A549 (cell line): Measurements from ENCODE around the gene PPM1H. TPM values are rescaled to one million over a fixed set of nuclear protein-coding genes. Genes with fewer than 3 reads are reported as not detected.

Source experiments
- ATAC-seq, 2 experiments: fragments of 200-7000 bp in 1 of 2; fragments of >200 bp in 1 of 2; cut with Nextera tagmentation in 1 of 2; cut with Tn5 transposase in 1 of 2; 3 replicates each; pipeline versions ENCODE4 v1.8.0 to v1.9.1; 2018 to 2020; ENCODE audit warnings: mild to moderate bottlenecking in 1 of 2, moderate library complexity in 1 of 2
- CTCF ChIA-PET: fragments of 300-600 bp; sonication (Branson Sonifier 250); formaldehyde crosslinking; extraction: SDS; loops from one replicate; lab custom pipeline; 2021; ENCODE audit warnings: antibody characterized with exemption, inconsistent platforms; lab: Yijun Ruan, JAX
- POLR2A ChIA-PET: fragments of 350-600 bp; formaldehyde crosslinking; extraction: SDS; loops from one replicate; lab custom pipeline; 2021; ENCODE audit warnings: antibody characterized with exemption, inconsistent platforms; lab: Yijun Ruan, JAX
- DNase-seq, 2 experiments: peaks; one replicate each; pipeline versions ENCODE4 v3.0.0 to v3.0.0-alpha.2; 2011 to 2016; ENCODE audit warnings: low read depth in 1 of 2, low spot score in 1 of 2
- FAIRE-seq: peaks from 2 replicates; lab custom pipeline; 2011; peaks lifted over from hg19 to GRCh38; lab: Jason Lieb, UNC
- H3K27ac ChIP-seq, 2 experiments: fragments of >200 bp; sonication (Bioruptor Twin); formaldehyde crosslinking; 3 replicates each; pipeline ENCODE4 v1.5.1; 2016 to 2017
- H3K4me1 ChIP-seq: fragments of >200 bp; sonication (Bioruptor Twin); formaldehyde crosslinking; 3 replicates; pipeline ENCODE4 v1.6.1; 2016
- H3K4me2 ChIP-seq: fragments of >200 bp; sonication (Bioruptor Twin); formaldehyde crosslinking; 3 replicates; pipeline ENCODE4 v1.6.1; 2016
- H3K4me3 ChIP-seq: fragments of >200 bp; sonication (Bioruptor Twin); formaldehyde crosslinking; 3 replicates; pipeline ENCODE4 v1.5.1; 2016
- H3K9me3 ChIP-seq: fragments of >200 bp; sonication (Bioruptor Twin); formaldehyde crosslinking; 3 replicates; pipeline ENCODE4 v1.6.1; 2016
- BCL3 ChIP-seq: fragments of >200 bp; sonication (Bioruptor Twin); formaldehyde crosslinking; IDR thresholded peaks from 3 replicates; pipeline ENCODE4 v1.6.1; 2016
- CBX8 ChIP-seq: fragments of 200-600 bp; sonication (generic); IDR thresholded peaks from 2 replicates; pipeline ENCODE4 v1.6.1; 2016
- EHMT2 ChIP-seq: fragments of 200-600 bp; sonication (generic); IDR thresholded peaks from 2 replicates; pipeline ENCODE4 v1.6.1; 2016; ENCODE audit warnings: antibody characterized with exemption, low read depth, mild to moderate bottlenecking, moderate library complexity
- ELK1 ChIP-seq: fragments of 150-350 bp; IDR thresholded peaks from 2 replicates; pipeline ENCODE4 v1.6.1; 2014; ENCODE audit warnings: low read depth, mild to moderate bottlenecking, low read length
- ESRRA ChIP-seq: fragments of 150-350 bp; IDR thresholded peaks from 2 replicates; pipeline ENCODE4 v1.6.1; 2014; ENCODE audit warnings: mild to moderate bottlenecking, low read length, borderline replicate concordance
- FOSB ChIP-seq: fragments of 250-450 bp; sonication (Bioruptor Pico); IDR thresholded peaks from 2 replicates; pipeline ENCODE4 v1.5.0; 2020; ENCODE audit warnings: mild to moderate bottlenecking, moderate library complexity
- FOSL2 ChIP-seq, 2 experiments: fragments of 450-650 bp in 1 of 2; fragments of >200 bp in 1 of 2; sonication (Bioruptor Twin) in 1 of 2; formaldehyde crosslinking; IDR thresholded peaks; 2 replicates each; pipeline versions ENCODE4 v1.5.0 to v1.6.1; 2016 to 2020; ENCODE audit warnings: mild to moderate bottlenecking in 1 of 2, moderate library complexity in 1 of 2
- GATA3 ChIP-seq: IDR thresholded peaks from 2 replicates; pipeline ENCODE4 v1.6.1; 2012; ENCODE audit warnings: borderline replicate concordance
- MAFK ChIP-seq: fragments of 450-650 bp; IDR thresholded peaks from 2 replicates; pipeline ENCODE4 v1.6.1; 2014; ENCODE audit not compliant: partially characterized antibody
- NFE2L2 ChIP-seq: fragments of 150-350 bp; conservative IDR thresholded peaks from 2 replicates; pipeline ENCODE4 v1.6.1; 2014; ENCODE audit warnings: low read length
- NR3C1 ChIP-seq: fragments of >200 bp; sonication (Bioruptor Twin); formaldehyde crosslinking; IDR thresholded peaks from 3 replicates; pipeline ENCODE4 v1.6.1; 2017
- POLR2A ChIP-seq: IDR thresholded peaks from 2 replicates; pipeline ENCODE4 v1.6.1; 2012; ENCODE audit warnings: mild to moderate bottlenecking, low read length
- RAD21 ChIP-seq, 2 experiments: fragments of >200 bp in 1 of 2; sonication (Bioruptor Twin) in 1 of 2; formaldehyde crosslinking in 1 of 2; IDR thresholded peaks in 1 of 2; conservative IDR thresholded peaks in 1 of 2; 2 replicates in 1 of 2; 3 replicates in 1 of 2; pipeline ENCODE4 v1.6.1; 2012 to 2018; ENCODE audit warnings: inconsistent platforms in 1 of 2
- RARB ChIP-seq: fragments of 250-450 bp; sonication (Bioruptor Pico); IDR thresholded peaks from 2 replicates; pipeline ENCODE4 v1.8.0; 2021; ENCODE audit warnings: mild to moderate bottlenecking, moderate library complexity
- SMC3 ChIP-seq: fragments of >200 bp; sonication (Bioruptor Twin); formaldehyde crosslinking; IDR thresholded peaks from 3 replicates; pipeline ENCODE4 v1.6.1; 2018; ENCODE audit warnings: inconsistent platforms
- ZFP36 ChIP-seq: fragments of 450-650 bp; IDR thresholded peaks from 2 replicates; pipeline ENCODE4 v1.6.1; 2014; ENCODE audit warnings: borderline replicate concordance; ENCODE audit not compliant: partially characterized antibody
- ZNF302 ChIP-seq: fragments of 250-450 bp; sonication (Bioruptor Pico); IDR thresholded peaks from 2 replicates; pipeline ENCODE4 v1.9.0; 2021; ENCODE audit warnings: inconsistent platforms, mild to moderate bottlenecking, moderate library complexity
- WGBS: methylation state at CpG from one replicate; pipeline ENCODE4 v1.1.6; 2017; ENCODE audit errors: missing lambda C conversion rate; 5-methylcytosine and 5-hydroxymethylcytosine counted together
- polyA plus RNA-seq, 4 experiments: library from polyadenylated mRNA; depleted of rRNA in 3 of 4; stranded (reverse); fragments of >200 nt; fragmentation: RNase III in 1 of 4; extraction: RNeasy Plus Mini Kit Qiagen cat#74134 plus additional on column Dnase treatment in 1 of 4; gene quantifications; 2 replicates in 3 of 4; 3 replicates in 1 of 4; pipeline ENCODE4 v1.2.3, GENCODE V29; 2011 to 2017
- TF ChIP-seq, protein P1 (sequence below): IDR thresholded peaks from 2 replicates; pipeline ENCODE4 v1.6.1; 2012; ENCODE audit warnings: low read depth, borderline replicate concordance
- TF ChIP-seq, protein P2 (sequence below): fragments of 250-450 bp; sonication (Bioruptor Pico); IDR thresholded peaks from 2 replicates; pipeline ENCODE4 v1.5.0; 2020; ENCODE audit warnings: low read depth, mild to moderate bottlenecking, moderate library complexity
- TF ChIP-seq, protein P3 (sequence below): fragments of >200 bp; sonication (Bioruptor Twin); formaldehyde crosslinking; IDR thresholded peaks from 2 replicates; pipeline ENCODE4 v1.6.1; 2016
- TF ChIP-seq, protein P4 (sequence below): IDR thresholded peaks from 2 replicates; pipeline ENCODE4 v1.6.1; 2012

PPM1H gene
- polyA plus RNA-seq, 2 of the 4 experiments (the other 2 are of a cell fraction), result 7.8 TPM

GRCh38 chr12:62827855-62828254, 107.1 kb downstream of the PPM1H start:
- 50% methylated on average over 2 of the region's 2 CpGs for WGBS
- Histone ChIP-seq H3K4me2 (no peak overlapping the region), H3K4me1 (no peaks in the 10 kb centered on the region), H3K27ac (no peak overlapping the region), H3K9me3 (no peaks in the 10 kb centered on the region), H3K4me3 (no peak overlapping the region)
- FAIRE-seq (no peak), DNase-seq (no peak), ATAC-seq (no peak)
- ChIA-PET CTCF (interaction anchor here (1.0 to 2.4 kb wide), 2 partner anchors 15 to 107 kb away, joined by 3 to 10 read pairs; partner anchors contain the start of gene PPM1H), POLR2A (no interaction called here)
- no peak for TF ChIP-seq ZNF302 (CRISPR knock-in tag)
- TF ChIP-seq, protein P1, sequence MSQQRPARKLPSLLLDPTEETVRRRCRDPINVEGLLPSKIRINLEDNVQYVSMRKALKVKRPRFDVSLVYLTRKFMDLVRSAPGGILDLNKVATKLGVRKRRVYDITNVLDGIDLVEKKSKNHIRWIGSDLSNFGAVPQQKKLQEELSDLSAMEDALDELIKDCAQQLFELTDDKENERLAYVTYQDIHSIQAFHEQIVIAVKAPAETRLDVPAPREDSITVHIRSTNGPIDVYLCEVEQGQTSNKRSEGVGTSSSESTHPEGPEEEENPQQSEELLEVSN, result no peak
- TF ChIP-seq ZFP36, result no peak
- TF ChIP-seq NFE2L2, result no peak
- no peak for TF ChIP-seq ESRRA
- TF ChIP-seq GATA3, result no peak
- TF ChIP-seq POLR2A, result no peak
- no peak for TF ChIP-seq ELK1
- TF ChIP-seq FOSB (CRISPR knock-in tag), result no peak
- TF ChIP-seq, protein P2, sequence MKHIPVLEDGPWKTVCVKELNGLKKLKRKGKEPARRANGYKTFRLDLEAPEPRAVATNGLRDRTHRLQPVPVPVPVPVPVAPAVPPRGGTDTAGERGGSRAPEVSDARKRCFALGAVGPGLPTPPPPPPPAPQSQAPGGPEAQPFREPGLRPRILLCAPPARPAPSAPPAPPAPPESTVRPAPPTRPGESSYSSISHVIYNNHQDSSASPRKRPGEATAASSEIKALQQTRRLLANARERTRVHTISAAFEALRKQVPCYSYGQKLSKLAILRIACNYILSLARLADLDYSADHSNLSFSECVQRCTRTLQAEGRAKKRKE (CRISPR knock-in tag), result no peak

DNA sequence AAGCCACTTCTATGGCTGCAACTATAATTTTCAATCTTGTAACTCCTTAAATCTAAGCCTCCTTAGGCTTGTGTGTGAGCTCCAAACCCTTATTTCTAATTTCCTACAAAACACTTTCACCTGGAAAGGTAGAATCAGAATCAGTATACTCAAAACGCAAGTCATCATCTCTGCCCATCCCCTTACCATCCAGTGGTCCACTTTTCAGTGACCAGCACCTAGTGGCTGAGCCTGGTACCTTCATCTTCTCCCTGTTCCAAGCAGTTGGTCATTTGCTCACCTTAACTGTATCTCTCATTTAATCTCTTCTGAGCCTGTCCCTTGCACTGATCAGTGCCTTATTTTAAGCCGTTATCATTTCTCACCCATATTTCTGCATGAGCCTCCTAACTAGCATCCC, 107.9 kb downstream of the PPM1H start:
- FAIRE-seq, result no peak
- Histone ChIP-seq H3K27ac (no peak overlapping the region), H3K4me2 (no peak overlapping the region), H3K9me3 (no peaks in the 10 kb centered on the region), H3K4me1 (no peaks in the 10 kb centered on the region), H3K4me3 (no peak overlapping the region)
- ATAC-seq, result peak; percentile 56 to 84; a peak in 5 of 6 replicates
- DNase-seq, result peak in 1 of 2 experiments; percentile 30
- POLR2A ChIA-PET, result no interaction called here
- TF ChIP-seq, protein P3, sequence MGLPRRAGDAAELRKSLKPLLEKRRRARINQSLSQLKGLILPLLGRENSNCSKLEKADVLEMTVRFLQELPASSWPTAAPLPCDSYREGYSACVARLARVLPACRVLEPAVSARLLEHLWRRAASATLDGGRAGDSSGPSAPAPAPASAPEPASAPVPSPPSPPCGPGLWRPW, result no peak
- TF ChIP-seq NR3C1 (no peak), FOSL2 (IDR thresholded peaks at IDR 0.05) (no peak), FOSL2 (CRISPR knock-in tag; IDR thresholded peaks at IDR 0.05) (no peak), RARB (CRISPR knock-in tag) (no peak), RAD21 (conservative IDR thresholded peaks at IDR 0.05 in 1 of 2, IDR thresholded peaks at IDR 0.05 in 1 of 2) (0 out of 5 replicates have a peak, but pooled peaks of 1 of the 2 experiments have one; percentile 11), BCL3 (no peak), NFE2L2 (peak; percentile 72; the same call in 1 of the 2 replicates), CBX8 (no peak), MAFK (no peak), SMC3 (no peak), EHMT2 (no peak)
- TF ChIP-seq, protein P4, sequence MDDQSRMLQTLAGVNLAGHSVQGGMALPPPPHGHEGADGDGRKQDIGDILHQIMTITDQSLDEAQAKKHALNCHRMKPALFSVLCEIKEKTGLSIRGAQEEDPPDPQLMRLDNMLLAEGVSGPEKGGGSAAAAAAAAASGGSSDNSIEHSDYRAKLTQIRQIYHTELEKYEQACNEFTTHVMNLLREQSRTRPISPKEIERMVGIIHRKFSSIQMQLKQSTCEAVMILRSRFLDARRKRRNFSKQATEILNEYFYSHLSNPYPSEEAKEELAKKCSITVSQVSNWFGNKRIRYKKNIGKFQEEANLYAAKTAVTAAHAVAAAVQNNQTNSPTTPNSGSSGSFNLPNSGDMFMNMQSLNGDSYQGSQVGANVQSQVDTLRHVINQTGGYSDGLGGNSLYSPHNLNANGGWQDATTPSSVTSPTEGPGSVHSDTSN, result no peak
- CTCF ChIA-PET, result interaction anchor here (1.0 to 2.4 kb wide), 2 partner anchors 14 to 108 kb away, joined by 3 to 10 read pairs; partner anchors contain the start of gene PPM1H
- 92% methylated on average over 2 of the region's 2 CpGs for WGBS
